GM12878 (cell line): ENCODE data around the gene DISP3. TPM values are rescaled to one million over a fixed set of nuclear protein-coding genes. Genes with fewer than 3 reads are reported as not detected.

Experiments
- ATAC-seq: fragments of 200-7000 bp; cut with Tn5 transposase; 3 replicates; pipeline ENCODE4 v1.9.1; 2020; ENCODE audit warnings: mild to moderate bottlenecking, moderate library complexity
- BruUV-seq: library from RNA; stranded (reverse); fragments of 400-500 nt; replicated peaks from 2 replicates; lab custom pipeline; 2021; lab: Mats Ljungman, UMichigan
- CTCF ChIA-PET: fragments of 300-600 bp; sonication (Branson Sonifier 250); formaldehyde crosslinking; extraction: SDS; loops from one replicate; lab custom pipeline; 2021; ENCODE audit warnings: inconsistent platforms; lab: Yijun Ruan, JAX
- POLR2A ChIA-PET: fragments of 350-600 bp; formaldehyde crosslinking; extraction: SDS; loops from one replicate; lab custom pipeline; 2021; ENCODE audit warnings: inconsistent platforms; lab: Charles Lee
- RAD21 ChIA-PET: fragments of 300-600 bp; sonication (Branson Sonifier 250); formaldehyde crosslinking; loops from one replicate; lab custom pipeline; 2023; ENCODE audit warnings: antibody characterized with exemption; ENCODE audit not compliant: unreplicated experiment; lab: Charles Lee
- SMC1A ChIA-PET: fragments of 300-600 bp; sonication (Branson Sonifier 250); formaldehyde crosslinking; loops from one replicate; lab custom pipeline; 2023; ENCODE audit not compliant: unreplicated experiment, uncharacterized antibody; lab: Charles Lee
- DNase-seq: peaks from one replicate; pipeline ENCODE4 v3.0.0-alpha.2; 2011; ENCODE audit warnings: low read depth, low spot score
- FAIRE-seq: peaks from 3 replicates; lab custom pipeline; 2011; peaks lifted over from hg19 to GRCh38; lab: Jason Lieb, UNC
- H2AFZ ChIP-seq: 2 replicates; pipeline ENCODE4 v1.6.0; 2011; ENCODE audit warnings: low read depth, low read length, control low read depth; ENCODE audit not compliant: control insufficient read depth
- H3K27ac ChIP-seq: 2 replicates; pipeline ENCODE4 v1.5.1; 2011; ENCODE audit warnings: control low read depth; ENCODE audit not compliant: control insufficient read depth, insufficient read depth
- H3K27me3 ChIP-seq, 2 experiments: replicated peaks in 1 of 2; 2 replicates each; pipeline versions ENCODE4 v1.6.0 to v1.6.1; 2011; ENCODE audit warnings: low read length in 1 of 2; ENCODE audit not compliant: control insufficient read depth in 2 of 2, insufficient read depth in 2 of 2
- H3K36me3 ChIP-seq, 2 experiments: 2 replicates each; pipeline ENCODE4 v1.5.1; 2011; ENCODE audit warnings: low read length in 1 of 2; ENCODE audit not compliant: control insufficient read depth in 2 of 2, insufficient read depth in 2 of 2
- H3K4me1 ChIP-seq: 2 replicates; pipeline ENCODE4 v1.6.1; 2011; ENCODE audit warnings: mild to moderate bottlenecking, low read length, moderate library complexity, mixed read lengths; ENCODE audit not compliant: control insufficient read depth, insufficient read depth
- H3K4me2 ChIP-seq: 2 replicates; pipeline ENCODE4 v1.6.0; 2011; ENCODE audit warnings: control low read depth; ENCODE audit not compliant: control insufficient read depth, insufficient read depth
- H3K4me3 ChIP-seq: fragments of 200-600 bp; sonication (generic); 2 replicates; pipeline ENCODE4 v1.5.1; 2016
- H3K79me2 ChIP-seq: 2 replicates; pipeline ENCODE4 v1.6.0; 2011; ENCODE audit warnings: low read length; ENCODE audit not compliant: control insufficient read depth, insufficient read depth
- H3K9ac ChIP-seq: 2 replicates; pipeline ENCODE4 v1.8.0; 2011; ENCODE audit warnings: low read length, control low read depth, mixed read lengths; ENCODE audit not compliant: control insufficient read depth, insufficient read depth
- H3K9me3 ChIP-seq: replicated peaks from 3 replicates; pipeline ENCODE4 v1.5.1; 2011; ENCODE audit warnings: mild to moderate bottlenecking, low read length; ENCODE audit not compliant: control insufficient read depth, insufficient read depth
- H4K20me1 ChIP-seq: 2 replicates; pipeline ENCODE4 v1.6.0; 2011; ENCODE audit not compliant: control insufficient read depth, insufficient read depth
- CBFB ChIP-seq: IDR thresholded peaks from 2 replicates; pipeline ENCODE4 v1.6.1; 2016; ENCODE audit warnings: antibody characterized with exemption, low read depth
- EP300 ChIP-seq, 2 experiments: fragments of 150-350 bp in 1 of 2; IDR thresholded peaks; 2 replicates each; pipeline ENCODE4 v1.6.1; 2011 to 2012; ENCODE audit warnings: low read depth in 2 of 2, low read length in 2 of 2, borderline replicate concordance in 1 of 2, improper control_type of control experiment in 1 of 2, inconsistent platforms in 1 of 2; ENCODE audit not compliant: control insufficient read depth in 1 of 2
- FOXK2 ChIP-seq: fragments of 450-650 bp; IDR thresholded peaks from 2 replicates; pipeline ENCODE4 v1.6.1; 2017; ENCODE audit warnings: mild to moderate bottlenecking, moderate library complexity
- POLR2A ChIP-seq: IDR thresholded peaks from 2 replicates; pipeline ENCODE4 v1.6.1; 2011; ENCODE audit warnings: low read depth, mild to moderate bottlenecking, low read length
- RUNX3 ChIP-seq: IDR thresholded peaks from 2 replicates; pipeline ENCODE4 v1.6.1; 2012; ENCODE audit warnings: low read length, inconsistent platforms
- SREBF1 ChIP-seq: IDR thresholded peaks from 2 replicates; pipeline ENCODE4 v1.6.1; 2012; ENCODE audit warnings: mild to moderate bottlenecking, low read length
- ZSCAN29 ChIP-seq: fragments of 450-650 bp; IDR thresholded peaks from 2 replicates; pipeline ENCODE4 v1.6.1; 2017; ENCODE audit warnings: mild to moderate bottlenecking, moderate library complexity
- WGBS: methylation state at CpG from one replicate; pipeline ENCODE4 v1.1.6; 2016; ENCODE audit warnings: low lambda C conversion rate; ENCODE audit not compliant: insufficient replicate concordance, insufficient coverage; ENCODE audit errors: missing lambda C conversion rate; 5-methylcytosine and 5-hydroxymethylcytosine counted together
- in situ Hi-C: fragments of 300-500 bp; cut with MboI; formaldehyde crosslinking; loops from 9 replicates; pipeline ENCODE4 v1.14.3; 2018; ENCODE audit warnings: mixed read lengths
- intact Hi-C: fragments of 100-400 bp; cut with micrococcal nuclease; formaldehyde crosslinking; loops from one replicate; pipeline ENCODE4 v1.14.2; 2022; ENCODE audit not compliant: unreplicated experiment
- polyA plus RNA-seq, 11 experiments: library from polyadenylated mRNA; depleted of rRNA in 4 of 11; unstranded in 6 of 11; stranded (reverse) in 5 of 11; fragments of >200 nt; fragmentation: Nextera tagmentation in 4 of 11; fragmentation: Illumina TruSeq in 1 of 11; extraction: Ambion mirVana in 4 of 11; extraction: Trizol in 1 of 11; gene quantifications; 1 replicate in 1 of 11; 2 replicates in 10 of 11; pipeline versions ENCODE4 v1.2.1 to v1.2.3, GENCODE V29; 2011 to 2016; ENCODE audit warnings: inconsistent platforms in 2 of 11, missing spikeins in 2 of 11, low read depth in 1 of 11
- total RNA-seq, 4 experiments: library from RNA; depleted of rRNA in 3 of 4; stranded (reverse); fragments of >200 nt in 3 of 4; fragmentation: Illumina TruSeq in 1 of 4; extraction: Trizol in 1 of 4; gene quantifications; 2 replicates each; pipeline versions ENCODE4 v1.2.1 to v1.2.3, GENCODE V29; 2013 to 2021
- TF ChIP-seq, protein P1 (sequence below): fragments of 450-650 bp; IDR thresholded peaks from 2 replicates; pipeline ENCODE4 v1.6.1; 2016; ENCODE audit warnings: mild to moderate bottlenecking
- TF ChIP-seq, protein P2 (sequence below): fragments of 450-650 bp; IDR thresholded peaks from 2 replicates; pipeline ENCODE4 v1.6.1; 2017; ENCODE audit warnings: mild to moderate bottlenecking, moderate library complexity
- TF ChIP-seq, protein P3 (sequence below): IDR thresholded peaks from 2 replicates; pipeline ENCODE4 v1.6.1; 2011; ENCODE audit warnings: borderline replicate concordance, low read depth, mild to moderate bottlenecking, moderate library complexity, mixed read lengths, low read length; ENCODE audit not compliant: insufficient read depth; ENCODE audit errors: extremely low read length

The DISP3 gene
- total and polyA plus RNA-seq, 10 of the 15 experiments (the other 5 are each of a cell fraction or from before 2014, with no cell fraction given): under 0.01 to 0.18 (median 0.09) TPM; not detected in 2

DNA sequence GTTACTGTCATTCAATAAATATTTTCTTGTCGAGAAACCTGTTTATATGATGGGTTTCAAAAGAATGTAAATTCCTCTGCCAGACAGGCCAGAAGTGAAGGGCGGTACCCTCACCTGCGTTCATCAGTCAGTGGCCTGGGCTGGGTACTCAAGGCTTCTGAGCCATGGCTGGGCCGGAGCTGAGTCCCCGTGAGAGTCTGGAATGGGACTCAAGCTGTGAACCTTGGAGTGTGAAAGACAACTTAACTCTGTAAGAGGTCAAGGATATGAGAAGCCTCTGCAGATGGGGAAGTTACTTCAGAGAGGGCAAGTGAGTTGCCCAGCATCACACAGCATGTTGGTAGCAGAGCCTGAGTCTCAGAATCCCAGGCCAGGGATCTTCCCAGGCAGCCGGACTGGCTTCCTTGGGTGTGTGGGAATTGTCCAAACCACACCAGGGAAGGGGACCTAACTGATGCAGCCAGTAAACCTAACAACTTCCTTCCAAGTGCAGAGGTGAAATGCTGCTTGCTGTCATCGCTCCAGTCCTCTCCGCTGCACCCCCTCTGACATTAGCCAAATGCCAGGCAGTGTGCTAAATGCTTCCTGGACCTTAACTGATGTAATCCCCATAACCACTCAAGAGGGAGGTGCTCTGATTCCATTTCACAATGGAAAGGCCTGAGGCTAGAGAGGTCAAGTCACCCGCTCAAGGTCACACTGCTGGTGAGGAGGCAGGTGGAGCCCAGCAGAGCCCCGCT lies 4.8 kb downstream of the DISP3 start:
- RAD21 ChIA-PET: no interaction called here

More for the DNA sequence above, 4.8 kb downstream of the DISP3 start:
- Histone ChIP-seq H3K36me3 (no peaks in the 10 kb centered on the region), H3K27ac (no peak overlapping the region), H3K9ac (no peak overlapping the region), H3K9me3 (no peaks in the 10 kb centered on the region), H3K4me1 (no peaks in the 10 kb centered on the region), H3K4me2 (no peak overlapping the region), H3K79me2 (no peaks in the 10 kb centered on the region), H4K20me1 (no peaks in the 10 kb centered on the region), H2AFZ (no peak overlapping the region), H3K27me3 (peaks cover 0 to 4% of the 10 kb centered on the region in 2 experiments; a peak in 1 of 4 replicates), H3K4me3 (no peak overlapping the region)
- intact Hi-C loops (no loop called here), in situ Hi-C loops (no loop called here)
- 30% methylated on average over 10 of the region's 10 CpGs for WGBS
- ATAC-seq (no peak), DNase-seq (no peak), FAIRE-seq (no peak)
- ChIA-PET CTCF (no interaction called here), SMC1A (no interaction called here), POLR2A (no interaction called here)
- no TSS peak for BruUV-seq
- TF ChIP-seq, protein P1, sequence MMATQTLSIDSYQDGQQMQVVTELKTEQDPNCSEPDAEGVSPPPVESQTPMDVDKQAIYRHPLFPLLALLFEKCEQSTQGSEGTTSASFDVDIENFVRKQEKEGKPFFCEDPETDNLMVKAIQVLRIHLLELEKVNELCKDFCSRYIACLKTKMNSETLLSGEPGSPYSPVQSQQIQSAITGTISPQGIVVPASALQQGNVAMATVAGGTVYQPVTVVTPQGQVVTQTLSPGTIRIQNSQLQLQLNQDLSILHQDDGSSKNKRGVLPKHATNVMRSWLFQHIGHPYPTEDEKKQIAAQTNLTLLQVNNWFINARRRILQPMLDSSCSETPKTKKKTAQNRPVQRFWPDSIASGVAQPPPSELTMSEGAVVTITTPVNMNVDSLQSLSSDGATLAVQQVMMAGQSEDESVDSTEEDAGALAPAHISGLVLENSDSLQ: no peak
- TF ChIP-seq ZSCAN29 (no peak), CBFB (no peak), EP300 (IDR thresholded peaks at IDR 0.05; ENCODE audit: borderline replicate concordance in 1 of 2, control insufficient read depth in 1 of 2, low read depth in 2 of 2, low read length in 2 of 2) (no peak), FOXK2 (no peak), RUNX3 (no peak), POLR2A (no peak), SREBF1 (no peak)
- TF ChIP-seq, protein P2, sequence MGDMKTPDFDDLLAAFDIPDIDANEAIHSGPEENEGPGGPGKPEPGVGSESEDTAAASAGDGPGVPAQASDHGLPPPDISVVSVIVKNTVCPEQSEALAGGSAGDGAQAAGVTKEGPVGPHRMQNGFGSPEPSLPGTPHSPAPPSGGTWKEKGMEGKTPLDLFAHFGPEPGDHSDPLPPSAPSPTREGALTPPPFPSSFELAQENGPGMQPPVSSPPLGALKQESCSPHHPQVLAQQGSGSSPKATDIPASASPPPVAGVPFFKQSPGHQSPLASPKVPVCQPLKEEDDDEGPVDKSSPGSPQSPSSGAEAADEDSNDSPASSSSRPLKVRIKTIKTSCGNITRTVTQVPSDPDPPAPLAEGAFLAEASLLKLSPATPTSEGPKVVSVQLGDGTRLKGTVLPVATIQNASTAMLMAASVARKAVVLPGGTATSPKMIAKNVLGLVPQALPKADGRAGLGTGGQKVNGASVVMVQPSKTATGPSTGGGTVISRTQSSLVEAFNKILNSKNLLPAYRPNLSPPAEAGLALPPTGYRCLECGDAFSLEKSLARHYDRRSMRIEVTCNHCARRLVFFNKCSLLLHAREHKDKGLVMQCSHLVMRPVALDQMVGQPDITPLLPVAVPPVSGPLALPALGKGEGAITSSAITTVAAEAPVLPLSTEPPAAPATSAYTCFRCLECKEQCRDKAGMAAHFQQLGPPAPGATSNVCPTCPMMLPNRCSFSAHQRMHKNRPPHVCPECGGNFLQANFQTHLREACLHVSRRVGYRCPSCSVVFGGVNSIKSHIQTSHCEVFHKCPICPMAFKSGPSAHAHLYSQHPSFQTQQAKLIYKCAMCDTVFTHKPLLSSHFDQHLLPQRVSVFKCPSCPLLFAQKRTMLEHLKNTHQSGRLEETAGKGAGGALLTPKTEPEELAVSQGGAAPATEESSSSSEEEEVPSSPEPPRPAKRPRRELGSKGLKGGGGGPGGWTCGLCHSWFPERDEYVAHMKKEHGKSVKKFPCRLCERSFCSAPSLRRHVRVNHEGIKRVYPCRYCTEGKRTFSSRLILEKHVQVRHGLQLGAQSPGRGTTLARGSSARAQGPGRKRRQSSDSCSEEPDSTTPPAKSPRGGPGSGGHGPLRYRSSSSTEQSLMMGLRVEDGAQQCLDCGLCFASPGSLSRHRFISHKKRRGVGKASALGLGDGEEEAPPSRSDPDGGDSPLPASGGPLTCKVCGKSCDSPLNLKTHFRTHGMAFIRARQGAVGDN: no peak
- TF ChIP-seq, protein P3, sequence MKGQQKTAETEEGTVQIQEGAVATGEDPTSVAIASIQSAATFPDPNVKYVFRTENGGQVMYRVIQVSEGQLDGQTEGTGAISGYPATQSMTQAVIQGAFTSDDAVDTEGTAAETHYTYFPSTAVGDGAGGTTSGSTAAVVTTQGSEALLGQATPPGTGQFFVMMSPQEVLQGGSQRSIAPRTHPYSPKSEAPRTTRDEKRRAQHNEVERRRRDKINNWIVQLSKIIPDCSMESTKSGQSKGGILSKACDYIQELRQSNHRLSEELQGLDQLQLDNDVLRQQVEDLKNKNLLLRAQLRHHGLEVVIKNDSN: no peak
